HUES6 (cell line): ENCODE results near the gene RPS21.
"Not testable (repeated sequence)": the region's sequence is repeated elsewhere in the genome, so short reads cannot be mapped to it uniquely, and the experiment has no call there.

ENCODE experiments used
- H3K27ac ChIP-seq: 2 replicates; pipeline ENCODE4 v1.7.0; 2013; ENCODE audit warnings: low read depth, mild to moderate bottlenecking, low read length, inconsistent platforms
- H3K27me3 ChIP-seq: 2 replicates; pipeline ENCODE4 v1.6.1; 2013; ENCODE audit warnings: low read length; ENCODE audit not compliant: control insufficient read depth, insufficient read depth
- H3K36me3 ChIP-seq: 2 replicates; pipeline ENCODE4 v1.6.1; 2013; ENCODE audit warnings: low read length; ENCODE audit not compliant: control insufficient read depth, insufficient read depth
- H3K4me1 ChIP-seq: 2 replicates; pipeline ENCODE4 v1.6.1; 2013; ENCODE audit warnings: low read length; ENCODE audit not compliant: control insufficient read depth, insufficient read depth
- H3K4me3 ChIP-seq: 2 replicates; pipeline ENCODE4 v1.5.1; 2013; ENCODE audit warnings: low read depth, low read length
- H3K9ac ChIP-seq: one replicate; pipeline ENCODE4 v1.6.1; 2013; ENCODE audit warnings: mild to moderate bottlenecking, low read length
- H3K9me3 ChIP-seq: 2 replicates; pipeline ENCODE4 v1.6.1; 2013; ENCODE audit warnings: low read depth, low read length; ENCODE audit not compliant: control insufficient read depth, insufficient read depth

Gene RPS21

DNA sequence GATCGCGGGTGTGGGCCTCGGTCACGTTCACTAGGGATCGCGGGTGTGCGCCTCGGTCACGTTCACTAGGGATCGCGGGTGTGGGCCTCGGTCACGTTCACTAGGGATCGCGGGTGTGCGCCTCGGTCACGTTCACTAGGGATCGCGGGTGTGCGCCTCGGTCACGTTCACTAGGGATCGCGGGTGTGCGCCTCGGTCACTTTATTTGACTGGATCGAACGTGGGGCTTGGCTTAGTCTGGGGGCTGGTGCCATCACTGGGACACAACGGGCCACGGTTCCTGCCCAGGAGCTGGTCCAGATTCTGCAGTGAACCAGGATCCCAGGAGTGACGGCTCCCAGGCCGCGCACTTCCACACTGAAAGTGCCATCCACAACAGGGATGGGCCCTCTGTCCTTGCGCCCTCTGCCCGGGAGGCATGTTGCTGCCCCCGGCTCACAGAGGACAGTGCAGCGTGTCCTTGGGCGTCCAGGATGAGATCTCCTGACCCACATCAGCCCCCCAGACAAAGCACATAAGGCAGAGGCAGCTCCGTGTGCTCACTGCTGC lies 13.2 kb upstream of the RPS21 start:
- not testable (repeated sequence) for H3K9me3 ChIP-seq, H3K4me3 ChIP-seq, H3K27me3 ChIP-seq, H3K27ac ChIP-seq, H3K36me3 ChIP-seq, H3K9ac ChIP-seq
- peaks cover 60% of the 10 kb centered on the region for H3K4me1 ChIP-seq

- no peaks in the 10 kb centered on the region for H3K36me3 ChIP-seq
- no peak overlapping the region for H3K4me3 ChIP-seq
- H3K9me3 ChIP-seq, result no peaks in the 10 kb centered on the region
- no peak overlapping the region for H3K27ac ChIP-seq
- no peaks in the 10 kb centered on the region for H3K27me3 ChIP-seq
- no peak overlapping the region for H3K9ac ChIP-seq
- peaks cover 55% of the 10 kb centered on the region for H3K4me1 ChIP-seq
Measured at GRCh38 chr20:62374331-62375152, 12.4 kb upstream of the RPS21 start.

GRCh38 chr20:62376112-62377063 lies 10.5 kb upstream of the RPS21 start:
- Histone ChIP-seq H3K4me1 (peaks cover 45% of the 10 kb centered on the region), H3K4me3 (no peak overlapping the region), H3K27ac (peak overlapping the region; percentile 18; the same call in 1 of the 2 replicates), H3K27me3 (no peaks in the 10 kb centered on the region), H3K9ac (peak overlapping the region; percentile 28), H3K9me3 (no peaks in the 10 kb centered on the region), H3K36me3 (no peaks in the 10 kb centered on the region)

DNA sequence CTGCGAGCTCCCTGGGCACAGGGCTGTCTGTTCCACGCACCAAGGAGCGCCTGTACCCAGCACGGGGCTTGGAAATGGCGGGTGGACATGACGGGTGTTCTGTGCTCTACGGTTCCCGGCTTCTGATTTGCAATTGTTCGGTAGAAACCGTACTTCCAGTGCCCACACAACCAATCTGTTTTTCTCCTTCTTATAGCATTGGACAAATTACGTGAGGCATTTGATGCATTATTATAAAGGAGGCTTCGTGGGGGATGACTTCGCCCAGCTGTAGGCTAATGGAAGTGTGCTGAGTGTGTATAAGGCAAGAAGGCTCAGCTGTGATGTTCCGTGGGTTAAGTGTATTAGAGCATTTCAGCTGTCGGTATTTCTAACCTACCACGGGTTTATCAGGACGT lies 9.8 kb upstream of the RPS21 start:
- H3K4me3 ChIP-seq, result no peak overlapping the region
- H3K9me3 ChIP-seq, result no peaks in the 10 kb centered on the region
- peak overlapping the region; percentile 28 for H3K9ac ChIP-seq
- peaks cover 6% of the 10 kb centered on the region for H3K36me3 ChIP-seq
- peaks cover 46% of the 10 kb centered on the region for H3K4me1 ChIP-seq
- H3K27ac ChIP-seq, result peak overlapping the region; percentile 18; the same call in 1 of the 2 replicates
- H3K27me3 ChIP-seq, result no peaks in the 10 kb centered on the region

GRCh38 chr20:62377615-62378178 lies 9.2 kb upstream of the RPS21 start:
- H3K4me3 ChIP-seq, result no peak overlapping the region
- H3K27ac ChIP-seq, result peak overlapping the region; percentile 91
- H3K9ac ChIP-seq, result peak overlapping the region; percentile 0
- peaks cover 9% of the 10 kb centered on the region for H3K36me3 ChIP-seq
- H3K4me1 ChIP-seq, result peaks cover 50% of the 10 kb centered on the region
- no peaks in the 10 kb centered on the region for H3K27me3 ChIP-seq
- no peaks in the 10 kb centered on the region for H3K9me3 ChIP-seq

GRCh38 chr20:62378215-62378614 lies 8.7 kb upstream of the RPS21 start:
- H3K27ac ChIP-seq, result peak overlapping the region; percentile 91
- no peak overlapping the region for H3K4me3 ChIP-seq
- H3K4me1 ChIP-seq, result peaks cover 50% of the 10 kb centered on the region
- H3K9ac ChIP-seq, result peak overlapping the region; percentile 0
- no peaks in the 10 kb centered on the region for H3K27me3 ChIP-seq
- H3K9me3 ChIP-seq, result no peaks in the 10 kb centered on the region
- H3K36me3 ChIP-seq, result peaks cover 9% of the 10 kb centered on the region

GRCh38 chr20:62381202-62381797 lies 5.6 kb upstream of the RPS21 start:
- H3K27ac ChIP-seq, result no peak overlapping the region
- no peak overlapping the region for H3K9ac ChIP-seq
- H3K4me1 ChIP-seq, result peaks cover 37% of the 10 kb centered on the region
- H3K4me3 ChIP-seq, result no peak overlapping the region
- no peaks in the 10 kb centered on the region for H3K27me3 ChIP-seq
- H3K36me3 ChIP-seq, result peaks cover 9% of the 10 kb centered on the region
- H3K9me3 ChIP-seq, result no peaks in the 10 kb centered on the region

GRCh38 chr20:62381842-62382241 lies 5.1 kb upstream of the RPS21 start:
- Histone ChIP-seq H3K9ac (no peak overlapping the region), H3K36me3 (peaks cover 9% of the 10 kb centered on the region), H3K27me3 (no peaks in the 10 kb centered on the region), H3K4me1 (peaks cover 32% of the 10 kb centered on the region), H3K4me3 (no peak overlapping the region), H3K9me3 (no peaks in the 10 kb centered on the region), H3K27ac (no peak overlapping the region)

DNA sequence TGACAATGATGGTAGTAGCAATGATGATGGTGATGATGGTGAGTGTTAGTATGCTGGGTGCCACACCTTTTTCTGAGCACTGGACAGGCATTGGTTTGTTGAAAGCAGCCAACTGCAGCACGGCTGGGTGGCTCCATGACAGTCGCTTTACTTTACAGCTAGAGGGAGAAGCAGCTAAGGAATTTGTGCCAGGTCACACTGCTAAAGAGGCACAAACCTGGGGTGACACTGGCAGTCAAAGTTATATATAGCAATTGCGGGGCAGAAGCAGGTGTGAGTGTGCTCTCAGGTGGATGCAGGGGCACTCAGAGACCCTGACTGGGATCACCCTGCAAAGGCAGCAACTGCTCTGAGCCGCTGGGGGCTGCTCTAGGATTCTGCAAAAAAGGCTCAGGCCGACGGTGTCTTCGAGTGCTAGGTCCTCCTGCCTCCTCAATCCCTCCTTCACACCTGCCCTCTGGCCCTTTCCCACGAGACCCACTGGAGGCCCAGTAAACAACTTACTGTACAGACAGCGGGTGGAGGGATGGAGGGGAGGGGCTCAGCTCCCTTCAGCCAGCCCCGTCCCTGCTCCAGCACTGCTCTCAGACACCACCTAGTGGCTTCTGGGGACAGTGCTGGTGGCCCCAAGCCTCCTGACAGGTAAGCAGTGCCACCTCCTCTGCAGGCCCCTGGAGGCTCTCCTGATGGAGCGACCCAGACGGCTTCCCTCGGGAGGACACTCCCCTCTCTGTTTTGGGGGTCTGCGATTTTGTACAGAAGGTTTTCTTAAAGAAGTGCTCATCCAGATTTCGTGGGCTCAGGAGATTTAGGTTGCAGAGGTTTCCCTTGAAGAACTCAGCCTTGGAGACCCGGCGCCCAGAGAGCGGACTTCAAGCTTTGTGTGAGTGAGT lies 4.4 kb upstream of the RPS21 start:
- Histone ChIP-seq H3K9me3 (no peaks in the 10 kb centered on the region), H3K36me3 (peaks cover 13% of the 10 kb centered on the region), H3K4me1 (peaks cover 25% of the 10 kb centered on the region), H3K9ac (no peak overlapping the region), H3K27ac (no peak overlapping the region), H3K27me3 (no peaks in the 10 kb centered on the region), H3K4me3 (no peak overlapping the region)
